Measurements from ENCODE around the gene PTPRU.
A peak's percentile ranks its signal among the peaks of the same experiment; 100 is the strongest.
"Not testable (repeated sequence)": the region's sequence is repeated elsewhere in the genome, so short reads cannot be mapped to it uniquely, and the experiment has no call there.

The PTPRU gene

GRCh38 chr1:29221296-29221695, 15.0 kb upstream of the PTPRU start:
- no peak for DNase-seq (ENCODE audit: low spot score)
- TF ChIP-seq, protein P1, sequence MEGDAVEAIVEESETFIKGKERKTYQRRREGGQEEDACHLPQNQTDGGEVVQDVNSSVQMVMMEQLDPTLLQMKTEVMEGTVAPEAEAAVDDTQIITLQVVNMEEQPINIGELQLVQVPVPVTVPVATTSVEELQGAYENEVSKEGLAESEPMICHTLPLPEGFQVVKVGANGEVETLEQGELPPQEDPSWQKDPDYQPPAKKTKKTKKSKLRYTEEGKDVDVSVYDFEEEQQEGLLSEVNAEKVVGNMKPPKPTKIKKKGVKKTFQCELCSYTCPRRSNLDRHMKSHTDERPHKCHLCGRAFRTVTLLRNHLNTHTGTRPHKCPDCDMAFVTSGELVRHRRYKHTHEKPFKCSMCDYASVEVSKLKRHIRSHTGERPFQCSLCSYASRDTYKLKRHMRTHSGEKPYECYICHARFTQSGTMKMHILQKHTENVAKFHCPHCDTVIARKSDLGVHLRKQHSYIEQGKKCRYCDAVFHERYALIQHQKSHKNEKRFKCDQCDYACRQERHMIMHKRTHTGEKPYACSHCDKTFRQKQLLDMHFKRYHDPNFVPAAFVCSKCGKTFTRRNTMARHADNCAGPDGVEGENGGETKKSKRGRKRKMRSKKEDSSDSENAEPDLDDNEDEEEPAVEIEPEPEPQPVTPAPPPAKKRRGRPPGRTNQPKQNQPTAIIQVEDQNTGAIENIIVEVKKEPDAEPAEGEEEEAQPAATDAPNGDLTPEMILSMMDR (IDR thresholded peaks at IDR 0.05), result no peak
- no peak overlapping the region for H3K27ac ChIP-seq
- H3K4me3 ChIP-seq, result no peak overlapping the region

GRCh38 chr1:29222260-29222659, 14.1 kb upstream of the PTPRU start:
- not testable (repeated sequence) for H3K27ac ChIP-seq; DNase-seq (ENCODE audit: low spot score); H3K4me3 ChIP-seq

GRCh38 chr1:29222686-29223085, 13.6 kb upstream of the PTPRU start:
- TF ChIP-seq, protein P1 (IDR thresholded peaks at IDR 0.05), result no peak
- H3K27ac ChIP-seq, result no peak overlapping the region
- DNase-seq (ENCODE audit: low spot score), result no peak
- H3K4me3 ChIP-seq, result no peak overlapping the region

DNA sequence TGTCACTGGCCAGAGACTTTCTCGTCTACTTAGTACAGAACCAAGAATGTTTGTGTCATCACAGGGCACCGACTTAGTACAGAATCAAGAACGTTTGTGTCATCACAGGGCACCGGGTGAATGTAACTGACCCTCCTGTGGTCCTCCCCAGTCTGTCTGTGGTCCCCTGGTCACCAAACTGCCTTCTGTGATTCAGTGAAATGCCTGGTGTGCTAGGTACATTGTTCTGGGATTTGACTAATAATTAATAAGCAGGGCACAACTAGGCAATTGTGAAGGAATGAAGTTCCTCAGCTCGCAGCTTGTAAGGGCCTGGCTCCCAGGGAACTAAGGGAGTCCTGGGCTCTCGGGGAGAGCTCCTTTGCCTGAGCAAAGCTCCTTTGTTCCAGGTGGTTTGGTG, 12.8 kb upstream of the PTPRU start:
- TF ChIP-seq, protein P1 (IDR thresholded peaks at IDR 0.05), result no peak
- no peak overlapping the region for H3K27ac ChIP-seq
- no peak overlapping the region for H3K4me3 ChIP-seq
- DNase-seq (ENCODE audit: low spot score), result no peak

GRCh38 chr1:29224356-29224837, 11.9 kb upstream of the PTPRU start:
- TF ChIP-seq, protein P1 (IDR thresholded peaks at IDR 0.05), result no peak
- no peak overlapping the region for H3K4me3 ChIP-seq
- DNase-seq (ENCODE audit: low spot score), result no peak
- H3K27ac ChIP-seq, result no peak overlapping the region

DNA sequence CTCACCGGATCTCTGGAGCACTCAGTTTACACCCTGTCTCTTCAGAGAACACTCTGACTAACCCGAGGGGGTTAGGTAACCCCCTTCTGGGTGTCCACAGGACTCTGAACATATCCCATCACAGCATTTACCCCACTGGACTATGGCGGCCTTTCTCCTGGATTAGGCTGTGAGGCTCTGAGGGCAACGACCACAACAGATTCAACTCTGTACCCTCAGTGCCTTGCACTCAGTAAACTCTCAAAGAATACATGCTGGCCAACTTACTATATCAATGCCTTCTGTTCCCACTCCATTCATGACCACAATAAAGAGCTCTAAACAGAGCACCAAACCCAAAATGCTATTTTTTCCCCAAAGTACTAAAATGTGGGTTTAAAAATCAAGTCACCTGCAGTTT, 11.0 kb upstream of the PTPRU start:
- TF ChIP-seq, protein P1 (IDR thresholded peaks at IDR 0.05), result no peak
- Histone ChIP-seq H3K4me3 (no peak overlapping the region), H3K27ac (no peak overlapping the region)
- no peak for DNase-seq (ENCODE audit: low spot score)

DNA sequence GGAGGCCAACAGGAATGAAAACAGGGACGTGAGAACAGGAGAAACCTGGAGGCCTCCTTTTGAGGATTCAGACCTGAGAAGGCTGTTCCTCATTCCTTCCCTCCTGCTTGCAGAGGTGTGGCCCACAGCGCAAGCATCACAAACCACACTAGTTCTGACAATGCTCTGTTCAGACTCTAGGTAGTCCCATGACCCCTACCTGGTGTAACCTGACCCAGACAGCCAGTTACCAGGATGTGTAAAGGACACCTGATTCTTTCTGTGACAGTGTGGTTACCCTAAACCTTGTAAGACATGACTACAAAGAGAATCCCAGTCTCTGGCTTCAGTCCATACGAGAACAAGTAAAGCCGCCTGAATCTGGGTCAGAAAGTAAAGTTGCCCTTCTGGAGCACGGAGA, 8.8 kb upstream of the PTPRU start:
- DNase-seq (ENCODE audit: low spot score), result no peak
- no peak overlapping the region for H3K27ac ChIP-seq
- no peak overlapping the region for H3K4me3 ChIP-seq
- TF ChIP-seq, protein P1 (IDR thresholded peaks at IDR 0.05), result no peak

- Histone ChIP-seq H3K4me3 (peak overlapping the region; percentile 76), H3K27ac (peak overlapping the region; percentile 38 to 78)
- TF ChIP-seq, protein P1 (IDR thresholded peaks at IDR 0.05), result no peak
- no peak for DNase-seq (ENCODE audit: low spot score)
Measured at GRCh38 chr1:29230204-29230552, 6.1 kb upstream of the PTPRU start.

All from coronary artery (tissue), 2 donors.